Heart left ventricle (tissue), 16 donors: ENCODE data around the gene TRIP13. TPM values are rescaled to one million over a fixed set of nuclear protein-coding genes. Genes with fewer than 3 reads are reported as not detected.

Experiments
- ATAC-seq, 4 donors: fragments of 200-7000 bp; cut with Tn5 transposase; one replicate each; pipeline ENCODE4 v1.9.1; 2020 to 2022; ENCODE audit warnings: moderate library complexity in 4 of 4, mild to moderate bottlenecking in 3 of 4, moderate number of reproducible peaks in 1 of 4
- DNase-seq, 5 donors: peaks; one replicate each; pipeline ENCODE4 v3.0.0-alpha.2; 2020
- H3K27ac ChIP-seq, 12 donors: fragments of 200-600 bp; sonication (generic) in 4 of 12; one replicate each; pipeline versions ENCODE4 v1.5.0 to v1.8.0; 2016 to 2022; ENCODE audit warnings: mild to moderate bottlenecking in 2 of 12
- H3K27me3 ChIP-seq, 9 donors: fragments of 200-600 bp; sonication (generic) in 2 of 9; one replicate each; pipeline versions ENCODE4 v1.5.1 to v1.8.0; 2016 to 2022; ENCODE audit warnings: mild to moderate bottlenecking in 3 of 9
- H3K36me3 ChIP-seq, 9 donors: fragments of 200-600 bp; sonication (generic) in 2 of 9; one replicate each; pipeline versions ENCODE4 v1.5.0 to v1.8.0; 2018 to 2022; ENCODE audit warnings: mild to moderate bottlenecking in 2 of 9
- H3K4me1 ChIP-seq, 12 donors: fragments of 200-600 bp; sonication (generic) in 4 of 12; one replicate each; pipeline versions ENCODE4 v1.5.0 to v1.8.0; 2016 to 2022; ENCODE audit warnings: mild to moderate bottlenecking in 3 of 12
- H3K4me3 ChIP-seq, 12 donors: fragments of 200-600 bp; sonication (generic) in 4 of 12; one replicate each; pipeline versions ENCODE4 v1.5.0 to v1.8.0; 2017 to 2022; ENCODE audit warnings: mild to moderate bottlenecking in 9 of 12, moderate library complexity in 4 of 12
- H3K9me3 ChIP-seq, 12 donors: fragments of 200-600 bp; sonication (generic) in 4 of 12; one replicate each; pipeline versions ENCODE4 v1.5.0 to v1.8.0; 2016 to 2022; ENCODE audit warnings: mild to moderate bottlenecking in 1 of 12
- POLR2A ChIP-seq, 2 donors: fragments of 450-650 bp; IDR thresholded peaks; one replicate each; pipeline ENCODE4 v1.6.1; 2017; ENCODE audit warnings: antibody characterized with exemption in 2 of 2, mild to moderate bottlenecking in 2 of 2, moderate library complexity in 2 of 2
- WGBS, 4 donors: extraction: QIAGEN DNeasy Blood & Tissue Kit in 2 of 4; methylation state at CpG; one replicate each; pipeline versions ENCODE4 v1.1.5 to v1.1.7; 2013 to 2018; 5-methylcytosine and 5-hydroxymethylcytosine counted together
- intact Hi-C, 10 donors: fragments of 100-400 bp; cut with DNase I; formaldehyde crosslinking; loops; one replicate each; pipeline versions ENCODE4 v1.11.1 to v1.14.2; 2022
- polyA plus RNA-seq, 2 donors: library from polyadenylated mRNA; stranded (reverse); fragments of 200-250 nt; gene quantifications; one replicate each; pipeline ENCODE4 v1.2.3, GENCODE V29; 2013
- total RNA-seq, 9 donors: library from RNA; depleted of rRNA in 2 of 9; stranded (reverse); fragments of >200 nt in 2 of 9; fragmentation: NEBNext Ultra II Directional in 3 of 9; extraction: Animal tissue kit (Norgen Biotek cat#: 25700) in 3 of 9; gene quantifications; one replicate each; pipeline versions ENCODE4 v1.1.0 to v1.2.4, GENCODE V29; 2016 to 2023
- TF ChIP-seq, protein P1 (sequence below), 12 donors: fragments of 200-600 bp; sonication (generic) in 4 of 12; IDR thresholded peaks; one replicate each; pipeline versions ENCODE4 v1.5.0 to v1.8.0; 2018 to 2022; ENCODE audit warnings: antibody characterized with exemption in 12 of 12, mild to moderate bottlenecking in 5 of 12
- donor health status: ischemic (EF 13 %, LVEDD 7.1; RV severe dilation, severe dysfunction).
- donor health status: healthy with polysubstance abuse.
- donor health status: DM: no; HTN: yes; CAD: no.
- donor health status: DM: no; HTN: no; CAD: no.
- donor health status: ischemic (EF 25% LVEDD 6.9; RV normal size, moderate dysfunction).
- donor health status: ischemic (EF 25% LVEDD 5.7; RV mildly dilated, moderate dysfunction).
- donor health status: healthy.
- donor health status: DM: yes; HTN: yes; CAD: no.
- donor health status: ischemic (EF 35%, LVEDD 5.7; RV mildly dilated, moderate dysfunction).
- donor health status: nonischemic (EF 11% LVEDD 7.7; RV severe dilation, severe dysfunction).
- donor health status: DM: yes; HTN: yes; CAD: no.
- donor health status: PGD.
- donor health status: ischemic (EF 29% LVEDD 5.4; RV normal size, mild dysfunction).
- donor health status: nonischemic (EF 23%, LVEDD 6.1; RV moderate dilation, normal function).

The TRIP13 gene
- total and polyA plus RNA-seq, 11 donors = 0.19 to 4.2 (median 0.49) TPM

DNA sequence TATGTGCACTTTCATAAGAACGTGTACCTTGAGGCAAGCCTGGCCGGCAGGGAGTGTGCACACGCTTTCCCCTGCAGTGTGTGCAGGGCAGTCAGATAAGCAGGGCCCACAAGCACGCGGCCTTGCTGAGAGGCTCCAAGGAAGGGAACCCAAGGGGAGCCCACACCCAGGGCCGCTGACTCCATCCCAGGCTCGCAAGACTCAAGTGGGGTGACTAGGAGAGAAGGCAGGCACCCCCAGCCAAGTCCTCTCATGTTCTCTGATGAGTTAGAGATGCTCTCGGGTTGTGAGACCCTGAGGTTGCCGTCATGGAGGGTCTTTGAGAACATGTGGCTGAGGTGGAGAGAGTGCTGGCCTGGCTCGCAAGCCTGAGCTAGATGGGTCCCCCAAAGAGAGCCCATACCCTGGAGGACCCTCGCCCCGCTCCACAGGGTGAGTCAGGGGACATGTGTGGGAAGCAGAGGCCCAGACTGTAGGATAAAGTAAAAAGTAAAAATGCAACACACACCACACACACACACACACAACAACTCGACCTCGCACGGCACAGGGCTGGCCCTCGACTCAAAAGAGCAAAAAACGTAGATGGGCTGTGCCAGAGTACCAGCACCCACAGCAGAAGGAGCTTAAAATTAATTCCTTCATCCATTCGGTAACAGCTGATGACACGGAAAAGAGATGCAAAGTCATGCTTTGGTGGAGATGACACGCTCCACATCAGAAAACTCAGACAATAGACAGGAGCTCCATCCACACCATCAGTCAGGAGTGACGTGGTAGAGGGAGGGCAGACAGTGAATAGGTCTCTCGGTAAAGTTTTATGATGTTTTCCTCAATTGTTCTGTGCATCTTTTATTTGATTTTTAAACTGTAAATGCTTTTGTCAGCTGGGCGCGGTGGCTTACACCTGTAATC is 61.1 kb downstream of the TRIP13 start:
- Histone ChIP-seq H3K4me3 (no peak overlapping the region), H3K27ac (no peak overlapping the region), H3K9me3 (peaks cover 0 to 14% (median 0%) of the 10 kb centered on the region in 12 donors), H3K4me1 (peaks cover 0 to 19% (median 12%) of the 10 kb centered on the region in 12 donors), H3K27me3 (peaks cover 0 to 49% (median 8%) of the 10 kb centered on the region in 9 donors), H3K36me3 (no peaks in the 10 kb centered on the region)
- 82 to 87% (median 86%) methylated on average over 23 to 24 of the region's 24 CpGs for WGBS, 4 donors
- ATAC-seq (no peak), DNase-seq (no peak)
- intact Hi-C loops = no loop called here
- TF ChIP-seq POLR2A (IDR thresholded peaks at IDR 0.05) = no peak
- TF ChIP-seq, protein P1, sequence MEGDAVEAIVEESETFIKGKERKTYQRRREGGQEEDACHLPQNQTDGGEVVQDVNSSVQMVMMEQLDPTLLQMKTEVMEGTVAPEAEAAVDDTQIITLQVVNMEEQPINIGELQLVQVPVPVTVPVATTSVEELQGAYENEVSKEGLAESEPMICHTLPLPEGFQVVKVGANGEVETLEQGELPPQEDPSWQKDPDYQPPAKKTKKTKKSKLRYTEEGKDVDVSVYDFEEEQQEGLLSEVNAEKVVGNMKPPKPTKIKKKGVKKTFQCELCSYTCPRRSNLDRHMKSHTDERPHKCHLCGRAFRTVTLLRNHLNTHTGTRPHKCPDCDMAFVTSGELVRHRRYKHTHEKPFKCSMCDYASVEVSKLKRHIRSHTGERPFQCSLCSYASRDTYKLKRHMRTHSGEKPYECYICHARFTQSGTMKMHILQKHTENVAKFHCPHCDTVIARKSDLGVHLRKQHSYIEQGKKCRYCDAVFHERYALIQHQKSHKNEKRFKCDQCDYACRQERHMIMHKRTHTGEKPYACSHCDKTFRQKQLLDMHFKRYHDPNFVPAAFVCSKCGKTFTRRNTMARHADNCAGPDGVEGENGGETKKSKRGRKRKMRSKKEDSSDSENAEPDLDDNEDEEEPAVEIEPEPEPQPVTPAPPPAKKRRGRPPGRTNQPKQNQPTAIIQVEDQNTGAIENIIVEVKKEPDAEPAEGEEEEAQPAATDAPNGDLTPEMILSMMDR (IDR thresholded peaks at IDR 0.05) = no peak

DNA sequence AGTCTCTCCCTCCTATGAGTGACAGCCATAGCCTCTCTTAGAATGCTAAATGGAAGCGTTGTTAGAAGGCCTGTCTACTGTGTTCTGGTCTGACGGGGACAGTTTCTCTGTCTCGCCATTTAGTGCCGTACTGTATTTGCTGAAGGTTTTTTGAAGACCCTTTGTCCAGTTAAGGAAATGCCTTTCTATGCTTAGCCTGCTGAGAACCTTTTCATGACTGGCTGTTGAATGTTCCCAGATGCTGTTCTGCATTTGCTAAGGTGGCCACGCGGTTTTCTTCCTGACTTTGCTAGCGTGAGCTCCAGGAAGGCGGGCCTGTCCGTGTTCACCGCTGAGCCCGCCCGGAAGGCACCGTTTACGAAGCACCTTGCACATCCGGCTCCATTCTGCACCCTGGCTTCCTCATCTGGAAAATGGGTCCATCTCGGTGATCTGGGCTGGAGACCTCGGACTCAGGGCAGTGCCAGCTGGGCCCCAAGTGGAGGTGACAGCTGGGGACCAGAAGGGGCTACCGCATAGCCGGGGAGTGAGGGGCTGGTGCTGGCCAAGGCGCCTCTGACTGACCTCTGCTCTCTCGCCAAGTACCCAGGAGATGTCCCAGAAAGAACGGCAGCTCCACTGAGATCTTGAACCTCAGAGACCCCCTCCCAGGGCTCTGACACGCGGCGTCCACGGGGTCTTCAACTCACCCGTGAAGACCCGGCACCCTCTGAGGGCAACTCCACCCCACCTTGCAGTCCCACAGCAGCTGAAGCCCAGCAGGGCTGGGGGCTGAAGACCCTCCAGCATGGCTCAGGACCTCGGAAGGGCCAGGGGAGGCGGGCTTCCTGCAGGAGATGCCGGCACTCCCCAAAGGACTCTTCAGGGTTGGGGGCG is 63.4 kb downstream of the TRIP13 start:
- WGBS, 4 donors = 84 to 88% (median 86%) methylated on average over 23 to 32 of the region's 32 CpGs
- ATAC-seq (no peak), DNase-seq (no peak)
- no peak overlapping the region for H3K27ac ChIP-seq
- H3K27me3 ChIP-seq = peaks cover 0 to 36% (median 0%) of the 10 kb centered on the region in 9 donors
- no peak overlapping the region for H3K4me3 ChIP-seq
- TF ChIP-seq POLR2A (IDR thresholded peaks at IDR 0.05) = no peak
- TF ChIP-seq, protein P1 (IDR thresholded peaks at IDR 0.05) = no peak
- intact Hi-C loops = no loop called here
- H3K4me1 ChIP-seq = peaks cover 0 to 29% (median 16%) of the 10 kb centered on the region in 12 donors
- H3K36me3 ChIP-seq = no peaks in the 10 kb centered on the region
- H3K9me3 ChIP-seq = peaks cover 0 to 4% (median 0%) of the 10 kb centered on the region in 12 donors

DNA sequence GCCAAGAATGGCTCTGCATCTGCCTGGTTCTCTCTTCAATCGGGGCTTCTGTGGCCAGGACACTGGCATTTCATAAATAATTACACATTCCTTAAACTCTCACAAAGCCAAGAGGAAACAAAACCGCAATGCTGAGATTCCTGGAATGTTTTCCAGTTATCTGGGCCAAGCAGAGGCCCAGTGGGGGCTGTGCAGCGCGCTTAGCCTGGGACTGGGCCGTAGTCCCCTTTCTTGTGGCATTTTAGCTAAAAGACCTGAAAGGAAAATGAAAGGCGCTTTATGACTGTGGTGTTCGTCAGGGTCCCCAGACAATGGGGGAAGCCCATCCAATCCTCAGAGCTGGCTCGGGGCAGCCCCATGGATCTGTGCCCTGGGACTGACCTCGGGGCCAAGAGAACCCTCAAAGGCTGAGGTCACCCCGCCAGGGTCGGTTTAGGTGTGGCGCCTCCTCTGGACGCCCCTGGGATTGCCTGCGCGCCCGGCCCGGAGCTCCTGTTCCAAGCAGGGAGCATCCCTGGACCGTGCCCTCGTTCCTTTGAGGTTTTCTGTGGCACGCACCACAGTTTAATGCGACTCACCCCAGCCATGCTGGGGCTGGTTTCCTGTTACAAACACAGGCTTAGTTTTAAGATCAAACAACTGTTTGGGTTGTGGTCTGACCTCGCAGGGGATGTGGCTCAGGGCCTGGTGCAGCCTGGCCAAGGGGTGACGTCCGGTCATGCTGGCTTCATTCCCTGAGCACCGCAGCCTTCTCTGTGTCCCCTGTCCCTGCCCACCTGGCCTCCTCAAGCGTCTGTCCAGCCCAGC is 64.5 kb downstream of the TRIP13 start:
- intact Hi-C loops = no loop called here
- WGBS, 4 donors = 47 to 54% (median 50%) methylated on average over 16 to 26 of the region's 26 CpGs
- Histone ChIP-seq H3K27me3 (peaks cover 0 to 27% (median 0%) of the 10 kb centered on the region in 9 donors), H3K36me3 (no peaks in the 10 kb centered on the region), H3K27ac (peak overlapping the region in 2 of 12 donors; percentile 0 to 35), H3K4me1 (peaks cover 0 to 30% (median 17%) of the 10 kb centered on the region in 12 donors), H3K9me3 (no peaks in the 10 kb centered on the region), H3K4me3 (no peak overlapping the region)
- DNase-seq (peak in 2 of 5 donors; percentile 37 to 65), ATAC-seq (peak in 3 of 4 donors; percentile 9 to 50 (median 36))
- TF ChIP-seq POLR2A (IDR thresholded peaks at IDR 0.05) = no peak
- TF ChIP-seq, protein P1 (IDR thresholded peaks at IDR 0.05) = peak in 1 of 12 donors; percentile 25
